Endothelial cell of umbilical vein (primary cell): ENCODE data around the gene DGAT2L6. TPM values are rescaled to one million over a fixed set of nuclear protein-coding genes. Genes with fewer than 3 reads are reported as not detected.

Source experiments
- BruUV-seq: library from RNA; stranded (reverse); fragments of 400-500 nt; replicated peaks from 2 replicates; lab custom pipeline; 2021; lab: Mats Ljungman, UMichigan
- CTCF ChIA-PET: fragments of 300-600, 350-600 bp; sonication (Branson Sonifier 250); formaldehyde crosslinking; loops from one replicate; lab custom pipeline; 2021; ENCODE audit warnings: antibody characterized with exemption, inconsistent platforms; lab: Charles Lee
- POLR2A ChIA-PET: fragments of 300-600, 350-600 bp; sonication (Branson Sonifier 250); formaldehyde crosslinking; loops from one replicate; lab custom pipeline; 2021; ENCODE audit warnings: antibody characterized with exemption, inconsistent platforms; lab: Charles Lee
- DNase-seq: peaks from one replicate; pipeline ENCODE4 v3.0.0-alpha.2; 2011; ENCODE audit warnings: low read depth, low spot score
- FAIRE-seq: peaks from 2 replicates; lab custom pipeline; 2011; peaks lifted over from hg19 to GRCh38; lab: Jason Lieb, UNC
- H2AFZ ChIP-seq: 2 replicates; pipeline ENCODE4 v1.6.0; 2012; ENCODE audit warnings: low read depth, low read length, control low read depth, inconsistent platforms
- H3K27ac ChIP-seq: 2 replicates; pipeline ENCODE4 v1.5.1; 2011; ENCODE audit warnings: low read depth, mild to moderate bottlenecking, control low read depth, low read length, moderate library complexity; ENCODE audit not compliant: insufficient read depth
- H3K27me3 ChIP-seq, 2 experiments: 2 replicates each; pipeline versions ENCODE4 v1.6.0 to v1.6.1; 2011; ENCODE audit warnings: low read length in 2 of 2, mixed read lengths in 1 of 2; ENCODE audit not compliant: control insufficient read depth in 2 of 2, insufficient read depth in 2 of 2
- H3K36me3 ChIP-seq, 2 experiments: 2 replicates in 1 of 2; 3 replicates in 1 of 2; pipeline ENCODE4 v1.5.1; 2011; ENCODE audit warnings: low read length in 2 of 2, mild to moderate bottlenecking in 1 of 2, moderate library complexity in 1 of 2; ENCODE audit not compliant: control insufficient read depth in 2 of 2, insufficient read depth in 2 of 2; ENCODE audit errors: extremely low read depth in 1 of 2
- H3K4me1 ChIP-seq: 3 replicates; pipeline ENCODE4 v1.5.1; 2011; ENCODE audit warnings: mild to moderate bottlenecking, low read length; ENCODE audit not compliant: control insufficient read depth, insufficient read depth; ENCODE audit errors: extremely low read depth
- H3K4me2 ChIP-seq: 2 replicates; pipeline ENCODE4 v1.6.1; 2011; ENCODE audit warnings: low read length, control low read depth, mixed read lengths; ENCODE audit not compliant: insufficient read depth
- H3K4me3 ChIP-seq, 3 experiments: fragments of 200-600 bp in 1 of 3; sonication (generic), shearing (Covaris generic) in 1 of 3; replicated peaks in 1 of 3; 2 replicates each; pipeline ENCODE4 v1.5.1; 2011 to 2016; ENCODE audit warnings: control low read depth in 3 of 3, low read length in 3 of 3, mild to moderate bottlenecking in 2 of 3, inconsistent platforms in 1 of 3, low read depth in 1 of 3, moderate library complexity in 1 of 3; ENCODE audit not compliant: insufficient read depth in 1 of 3
- H3K79me2 ChIP-seq: 2 replicates; pipeline ENCODE4 v1.6.0; 2012; ENCODE audit warnings: low read length, inconsistent platforms; ENCODE audit not compliant: control insufficient read depth, insufficient read depth
- H3K9ac ChIP-seq: replicated peaks from 2 replicates; pipeline ENCODE3; 2011; ENCODE audit warnings: low read length, control low read depth; ENCODE audit not compliant: insufficient read depth; ENCODE audit errors: extremely low read depth
- H3K9me1 ChIP-seq: replicated peaks from 3 replicates; pipeline ENCODE4 v1.6.0; 2011; ENCODE audit warnings: mild to moderate bottlenecking, low read length; ENCODE audit not compliant: control insufficient read depth, insufficient read depth; ENCODE audit errors: extremely low read depth
- H3K9me3 ChIP-seq: replicated peaks from 2 replicates; pipeline ENCODE4 v1.5.1; 2012; ENCODE audit warnings: low read length, inconsistent platforms; ENCODE audit not compliant: control insufficient read depth, insufficient read depth
- H4K20me1 ChIP-seq: replicated peaks from 2 replicates; pipeline ENCODE3; 2011; ENCODE audit warnings: mild to moderate bottlenecking, low read length; ENCODE audit not compliant: control insufficient read depth, insufficient read depth; ENCODE audit errors: extremely low read depth
- CTCF ChIP-seq, 2 donors: IDR thresholded peaks; 1 replicate in 1 of 2; 2 replicates in 1 of 2; pipeline ENCODE4 v1.5.1; 2011; ENCODE audit warnings: low read length in 2 of 2, mild to moderate bottlenecking in 2 of 2, moderate library complexity in 2 of 2, control low read depth in 1 of 2, inconsistent platforms in 1 of 2, low read depth in 1 of 2; ENCODE audit not compliant: insufficient read depth in 1 of 2; ENCODE audit errors: extremely low read depth in 1 of 2
- EZH2 ChIP-seq: IDR thresholded peaks from 2 replicates; pipeline ENCODE4 v1.6.1; 2012; ENCODE audit warnings: borderline replicate concordance, low read depth, mild to moderate bottlenecking, moderate library complexity, low read length, inconsistent platforms; ENCODE audit not compliant: severe bottlenecking
- FOS ChIP-seq: IDR thresholded peaks from 2 replicates; pipeline ENCODE4 v1.6.1; 2011; ENCODE audit warnings: mild to moderate bottlenecking, low read length, moderate library complexity, borderline replicate concordance; ENCODE audit not compliant: insufficient read depth
- GATA2 ChIP-seq: IDR thresholded peaks from 2 replicates; pipeline ENCODE4 v1.7.0; 2011; ENCODE audit warnings: low read depth, mild to moderate bottlenecking, moderate library complexity, mixed read lengths, low read length; ENCODE audit not compliant: insufficient read length, insufficient read depth
- JUN ChIP-seq: IDR thresholded peaks from 2 replicates; pipeline ENCODE4 v1.6.1; 2011; ENCODE audit warnings: borderline replicate concordance, low read depth; ENCODE audit not compliant: insufficient read length, insufficient read depth
- POLR2A ChIP-seq: IDR thresholded peaks from 2 replicates; pipeline ENCODE4 v1.6.1; 2012; ENCODE audit warnings: low read depth, mild to moderate bottlenecking, control low read depth, low read length
- POLR2AphosphoS5 ChIP-seq: IDR thresholded peaks from 2 replicates; pipeline ENCODE4 v1.6.1; 2012; ENCODE audit warnings: low read depth, mild to moderate bottlenecking, control low read depth, low read length, moderate library complexity; ENCODE audit not compliant: insufficient read depth
- dilution Hi-C: fragments of 300-500 bp; cut with MboI; formaldehyde crosslinking; loops from one replicate; pipeline ENCODE4 v1.15.0; 2019; ENCODE audit warnings: low sequenced_read_pairs; ENCODE audit not compliant: extremely low pct_ligation_motif_present
- intact Hi-C: fragments of 100-400 bp; cut with micrococcal nuclease; formaldehyde crosslinking; loops from one replicate; pipeline ENCODE4 v1.10.0; 2022
- polyA plus RNA-seq, 4 experiments: library from polyadenylated mRNA; depleted of rRNA in 3 of 4; stranded (reverse) in 3 of 4; unstranded in 1 of 4; fragments of >200 nt; gene quantifications; 2 replicates each; pipeline versions ENCODE4 v1.2.1 to v1.2.3, GENCODE V29; 2011 to 2012; ENCODE audit warnings: missing spikeins in 1 of 4
- total RNA-seq: library from RNA; stranded (reverse); gene quantifications from 2 replicates; pipeline ENCODE4 v1.2.3, GENCODE V29; 2021

DGAT2L6 gene
- total and polyA plus RNA-seq, 2 donors (not counting 3 experiments of a cell fraction or from before 2014, with no cell fraction given): not detected

GRCh38 chrX:70172964-70173363 lies 4.3 kb upstream of the DGAT2L6 start:
- Histone ChIP-seq H3K9me1 (no peaks in the 10 kb centered on the region), H3K9ac (no peak overlapping the region), H3K36me3 (no peaks in the 10 kb centered on the region), H3K4me2 (no peak overlapping the region), H3K4me1 (peaks cover 20% of the 10 kb centered on the region), H3K4me3 (no peak overlapping the region), H3K27ac (no peak overlapping the region), H2AFZ (no peak overlapping the region), H3K79me2 (no peaks in the 10 kb centered on the region), H4K20me1 (no peaks in the 10 kb centered on the region), H3K27me3 (no peaks in the 10 kb centered on the region), H3K9me3 (no peaks in the 10 kb centered on the region)
- no peak for TF ChIP-seq JUN
- TF ChIP-seq CTCF (IDR thresholded peaks at IDR 0.05; ENCODE audit: extremely low read depth in 1 of 2, insufficient read depth in 1 of 2, low read depth in 1 of 2, low read length in 2 of 2): no peak
- no peak for TF ChIP-seq EZH2
- TF ChIP-seq POLR2AphosphoS5: no peak
- no peak for TF ChIP-seq POLR2A
- TF ChIP-seq FOS: no peak
- TF ChIP-seq GATA2: no peak
- no peak for DNase-seq
- POLR2A ChIA-PET: no interaction called here
- no TSS peak for BruUV-seq
- intact Hi-C loops: no loop called here
- dilution Hi-C loops: no loop called here
- CTCF ChIA-PET: no interaction called here
- FAIRE-seq: no peak
